Lower lobe of right lung (tissue), 2 donors: ENCODE measurements around the gene ENTPD6. TPM values are rescaled to one million over a fixed set of nuclear protein-coding genes. Genes with fewer than 3 reads are reported as not detected.
A peak's percentile ranks its signal among the peaks of the same experiment; 100 is the strongest.
"Not testable (repeated sequence)": the region's sequence is repeated elsewhere in the genome, so short reads cannot be mapped to it uniquely, and the experiment has no call there.

Experiments
- ATAC-seq, 2 donors: fragments of 200-7000 bp; cut with Tn5 transposase; one replicate each; pipeline ENCODE4 v1.9.1; 2020 to 2022; ENCODE audit warnings: mild to moderate bottlenecking in 2 of 2, moderate library complexity in 2 of 2
- DNase-seq: peaks from one replicate; pipeline ENCODE4 v3.0.0-alpha.2; 2020
- H3K27ac ChIP-seq: fragments of 200-600 bp; one replicate; pipeline ENCODE4 v1.8.0; 2022
- H3K27me3 ChIP-seq: fragments of 200-600 bp; one replicate; pipeline ENCODE4 v1.8.0; 2022; ENCODE audit warnings: low read depth
- H3K36me3 ChIP-seq: fragments of 200-600 bp; one replicate; pipeline ENCODE4 v1.8.0; 2022; ENCODE audit warnings: mild to moderate bottlenecking
- H3K4me1 ChIP-seq: fragments of 200-600 bp; one replicate; pipeline ENCODE4 v1.8.0; 2022
- H3K4me3 ChIP-seq: fragments of 200-600 bp; one replicate; pipeline ENCODE4 v1.8.0; 2022; ENCODE audit warnings: mild to moderate bottlenecking
- H3K9me3 ChIP-seq: fragments of 200-600 bp; one replicate; pipeline ENCODE4 v1.8.0; 2022
- intact Hi-C: fragments of 100-400 bp; cut with DNase I; formaldehyde crosslinking; loops from one replicate; pipeline ENCODE4 v1.11.0; 2022
- total RNA-seq: library from RNA; stranded (reverse); fragmentation: NEBNext Ultra II Directional; extraction: Animal tissue kit (Norgen Biotek cat#: 25700); gene quantifications from one replicate; pipeline ENCODE4 v1.2.1, GENCODE V29; 2021
- TF ChIP-seq, protein P1 (sequence below): fragments of 200-600 bp; IDR thresholded peaks from one replicate; pipeline ENCODE4 v1.8.0; 2022; ENCODE audit warnings: antibody characterized with exemption, mild to moderate bottlenecking
- donor health status: DM: no; HTN: yes; CAD: no; lungs with severe emphysema.

ENTPD6 gene
- total RNA-seq, 1 donor from 2014 or later: 64.5 TPM

DNA sequence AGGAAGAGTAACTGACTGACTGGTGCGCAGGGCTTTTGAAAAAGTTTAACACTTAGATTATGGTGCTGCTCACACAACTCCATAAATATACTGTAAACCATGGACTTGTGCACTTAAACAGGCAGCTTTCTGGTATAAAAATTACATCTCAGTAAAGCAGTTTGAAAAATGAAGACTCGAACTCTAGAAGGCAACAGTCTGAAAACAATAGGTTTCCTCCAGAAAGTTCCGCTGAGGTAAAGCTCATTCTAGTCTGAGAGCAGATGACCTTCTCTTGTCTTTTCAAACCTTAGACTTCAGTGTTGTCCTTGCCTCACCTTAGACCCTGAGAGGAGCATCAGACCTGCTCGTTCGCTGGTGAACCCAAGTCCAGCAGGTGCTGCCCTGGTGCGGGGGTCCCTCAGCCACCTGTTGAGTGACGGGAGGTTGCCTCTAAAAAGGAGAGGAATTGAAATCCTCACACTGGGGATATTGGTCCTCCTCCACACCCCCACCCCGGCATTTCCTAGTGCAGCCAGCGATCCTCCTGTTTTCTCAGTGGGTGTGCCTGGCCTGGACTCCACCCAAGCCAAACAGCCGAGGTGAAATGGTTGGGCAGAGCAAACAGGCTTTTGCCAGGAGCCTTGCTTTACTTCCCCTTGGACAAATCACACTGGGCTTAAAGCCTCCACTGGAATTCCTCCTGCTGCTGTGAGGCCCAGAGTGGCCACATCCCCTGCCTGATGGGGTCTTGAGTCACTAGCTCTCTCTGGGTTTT lies 37.7 kb downstream of the ENTPD6 start:
- Histone ChIP-seq H3K4me1 (peaks cover 34% of the 10 kb centered on the region), H3K27me3 (peaks cover 3% of the 10 kb centered on the region), H3K9me3 (no peaks in the 10 kb centered on the region), H3K36me3 (no peaks in the 10 kb centered on the region), H3K4me3 (no peak overlapping the region), H3K27ac (peak overlapping the region; percentile 32)
- DNase-seq: peak; percentile 81
- TF ChIP-seq, protein P1, sequence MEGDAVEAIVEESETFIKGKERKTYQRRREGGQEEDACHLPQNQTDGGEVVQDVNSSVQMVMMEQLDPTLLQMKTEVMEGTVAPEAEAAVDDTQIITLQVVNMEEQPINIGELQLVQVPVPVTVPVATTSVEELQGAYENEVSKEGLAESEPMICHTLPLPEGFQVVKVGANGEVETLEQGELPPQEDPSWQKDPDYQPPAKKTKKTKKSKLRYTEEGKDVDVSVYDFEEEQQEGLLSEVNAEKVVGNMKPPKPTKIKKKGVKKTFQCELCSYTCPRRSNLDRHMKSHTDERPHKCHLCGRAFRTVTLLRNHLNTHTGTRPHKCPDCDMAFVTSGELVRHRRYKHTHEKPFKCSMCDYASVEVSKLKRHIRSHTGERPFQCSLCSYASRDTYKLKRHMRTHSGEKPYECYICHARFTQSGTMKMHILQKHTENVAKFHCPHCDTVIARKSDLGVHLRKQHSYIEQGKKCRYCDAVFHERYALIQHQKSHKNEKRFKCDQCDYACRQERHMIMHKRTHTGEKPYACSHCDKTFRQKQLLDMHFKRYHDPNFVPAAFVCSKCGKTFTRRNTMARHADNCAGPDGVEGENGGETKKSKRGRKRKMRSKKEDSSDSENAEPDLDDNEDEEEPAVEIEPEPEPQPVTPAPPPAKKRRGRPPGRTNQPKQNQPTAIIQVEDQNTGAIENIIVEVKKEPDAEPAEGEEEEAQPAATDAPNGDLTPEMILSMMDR: no peak
- intact Hi-C loops: no loop called here
- peak; percentile 83 to 91 for ATAC-seq

DNA sequence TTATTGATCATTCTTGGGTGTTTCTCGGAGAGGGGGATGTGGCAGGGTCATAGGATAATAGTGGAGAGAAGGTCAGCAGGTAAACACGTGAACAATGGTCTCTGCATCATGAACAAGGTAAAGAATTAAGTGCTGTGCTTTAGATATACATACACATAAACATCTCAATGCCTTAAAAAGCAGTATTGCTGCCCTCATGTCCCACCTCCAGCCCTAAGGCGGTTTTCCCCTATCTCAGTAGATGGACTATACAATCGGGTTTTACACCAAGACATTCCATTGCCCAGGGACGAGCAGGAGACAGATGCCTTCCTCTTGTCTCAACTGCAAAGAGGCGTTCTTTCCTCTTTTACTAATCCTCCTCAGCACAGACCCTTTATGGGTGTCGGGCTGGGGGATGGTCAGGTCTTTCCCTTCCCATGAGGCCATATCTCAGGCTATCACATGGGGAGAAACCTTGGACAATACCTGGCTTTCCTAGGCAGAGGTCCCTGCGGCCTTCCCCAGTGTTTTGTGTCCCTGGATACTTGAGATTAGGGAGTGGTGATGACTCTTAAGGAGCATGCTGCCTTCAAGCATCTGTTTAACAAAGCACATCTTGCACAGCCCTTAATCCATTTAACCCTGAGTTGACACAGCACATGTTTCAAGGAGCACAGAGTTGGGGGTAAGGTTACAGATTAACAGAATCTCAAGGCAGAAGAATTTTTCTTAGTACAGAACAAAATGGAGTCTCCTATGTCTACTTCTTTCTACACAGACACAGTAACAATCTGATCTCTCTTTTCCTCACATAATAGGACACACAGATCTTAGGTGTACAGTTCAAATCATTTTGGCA lies 38.7 kb downstream of the ENTPD6 start:
- DNase-seq, H3K9me3 ChIP-seq, H3K36me3 ChIP-seq, H3K27ac ChIP-seq, H3K4me3 ChIP-seq, intact Hi-C loops, H3K27me3 ChIP-seq: not testable (repeated sequence)
- peak in 1 of 2 donors; percentile 19 for ATAC-seq
- peaks cover 39% of the 10 kb centered on the region for H3K4me1 ChIP-seq

DNA sequence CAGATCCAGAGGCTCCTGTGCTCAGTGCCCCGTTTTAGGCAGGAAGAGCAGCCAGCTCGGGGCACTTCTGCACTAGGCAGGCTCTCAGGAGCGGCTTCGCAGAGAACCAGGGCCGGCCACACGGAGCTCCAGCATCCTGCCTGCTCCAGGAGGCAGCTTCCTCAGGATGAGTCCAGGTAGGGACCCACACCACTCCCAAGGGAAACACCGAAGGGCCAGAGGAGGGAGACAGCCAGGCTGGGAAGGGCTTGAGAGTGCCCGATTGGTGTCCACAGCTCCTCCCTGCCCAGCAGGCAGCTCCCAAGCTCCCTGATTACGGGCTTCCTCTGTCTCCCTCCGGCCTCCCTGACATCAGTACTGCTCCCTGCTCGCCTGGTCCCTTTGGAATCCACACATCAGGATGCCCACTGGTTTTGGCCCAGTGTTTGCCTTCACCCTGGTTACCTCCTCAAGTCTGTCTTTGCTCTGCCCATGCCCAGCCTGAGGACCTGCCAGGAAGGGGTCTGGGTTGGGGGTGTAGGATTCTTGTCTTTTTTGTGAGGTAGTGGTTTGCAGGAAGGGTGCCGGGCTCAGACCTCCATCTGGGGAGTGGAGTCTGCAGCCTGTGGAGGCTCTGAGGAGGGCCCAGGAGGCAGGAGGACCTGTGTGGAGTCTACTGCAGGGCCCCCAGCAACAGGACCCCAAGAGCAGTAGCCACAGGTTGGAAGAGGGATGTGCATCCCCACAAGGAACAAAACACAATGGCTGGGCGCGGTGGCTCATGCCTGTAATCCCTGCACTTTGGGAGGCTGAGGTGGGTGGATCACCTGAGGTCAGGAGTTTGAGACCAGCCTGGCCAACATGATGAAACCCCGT lies 41.2 kb downstream of the ENTPD6 start:
- no peak for ATAC-seq
- no peak for DNase-seq
- Histone ChIP-seq H3K9me3 (no peaks in the 10 kb centered on the region), H3K4me3 (no peak overlapping the region), H3K27ac (no peak overlapping the region), H3K27me3 (peaks cover 3% of the 10 kb centered on the region), H3K4me1 (peaks cover 26% of the 10 kb centered on the region), H3K36me3 (no peaks in the 10 kb centered on the region)
- TF ChIP-seq, protein P1: no peak
- intact Hi-C loops: no loop called here

DNA sequence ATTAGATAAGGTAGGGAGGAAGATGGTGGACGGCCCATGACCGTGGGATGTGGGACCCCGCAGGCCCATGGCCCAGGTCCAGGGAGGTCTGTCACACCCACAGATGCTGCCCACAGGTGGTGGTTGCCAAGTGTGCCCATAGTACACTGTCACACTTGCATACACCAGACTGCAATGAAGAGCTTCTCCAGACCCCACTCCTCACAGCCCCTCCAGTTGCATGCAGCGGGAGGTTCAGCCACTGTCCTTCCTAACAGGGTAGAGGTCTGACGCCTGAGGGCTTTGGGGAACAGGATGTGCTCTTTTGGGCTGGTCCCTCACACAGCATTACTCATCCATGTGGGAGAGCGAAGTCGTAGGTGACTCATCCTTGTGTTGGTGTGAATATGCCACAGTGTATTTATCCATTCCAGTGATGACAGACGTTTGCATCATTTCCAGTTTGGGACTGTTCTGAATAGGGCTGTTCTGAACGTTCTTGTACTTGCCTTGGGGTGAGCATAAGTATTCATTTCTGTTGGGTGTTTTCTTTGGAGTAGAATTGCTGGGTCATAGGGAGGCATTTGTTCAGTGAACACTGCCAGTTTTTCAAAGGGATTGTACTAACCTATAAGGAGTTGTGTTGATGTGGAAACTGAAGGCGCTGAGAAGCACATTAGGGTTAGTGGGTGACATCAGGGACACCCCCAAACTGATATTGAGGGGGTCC lies 42.3 kb downstream of the ENTPD6 start:
- Histone ChIP-seq H3K27me3 (peaks cover 3% of the 10 kb centered on the region), H3K36me3 (no peaks in the 10 kb centered on the region), H3K4me3 (no peak overlapping the region), H3K27ac (no peak overlapping the region), H3K4me1 (peaks cover 23% of the 10 kb centered on the region), H3K9me3 (no peaks in the 10 kb centered on the region)
- TF ChIP-seq, protein P1: no peak
- no peak for DNase-seq
- intact Hi-C loops: no loop called here
- ATAC-seq: peak; percentile 74 to 85

DNA sequence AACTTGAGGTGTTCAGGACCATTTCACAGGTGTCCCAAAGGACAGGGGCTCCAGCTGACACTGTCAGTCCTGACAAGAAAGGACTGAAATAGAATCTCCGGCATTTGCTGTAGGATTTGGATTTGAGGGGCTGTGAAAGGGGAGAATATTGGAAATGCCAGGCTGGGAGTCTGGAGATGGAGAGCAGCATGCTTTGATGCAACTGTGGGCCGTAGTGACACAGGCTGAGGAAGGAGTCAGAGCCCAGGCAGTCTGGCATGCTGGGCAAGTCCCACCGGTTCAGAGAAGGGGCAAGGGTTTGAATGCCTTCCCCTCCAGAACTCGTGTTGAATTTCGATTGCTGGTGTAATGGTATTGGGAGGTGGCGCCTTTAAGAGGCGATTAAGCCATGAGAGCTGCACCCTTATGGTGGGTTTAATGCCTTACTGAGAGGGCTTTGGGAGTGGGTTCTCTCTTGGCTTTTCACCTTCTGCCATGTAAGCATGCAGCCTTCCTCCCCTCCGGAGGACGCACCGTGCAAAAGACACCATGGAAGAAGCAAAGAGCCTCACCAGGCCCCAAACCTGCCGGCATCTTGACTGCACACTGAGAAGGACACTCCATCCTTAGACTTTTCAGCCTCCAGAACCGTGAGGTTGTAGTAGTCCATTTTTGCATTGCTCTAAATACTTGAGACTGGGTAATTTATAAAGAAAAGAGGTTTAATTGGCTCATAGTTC lies 43.0 kb downstream of the ENTPD6 start:
- no peak overlapping the region for H3K27ac ChIP-seq
- H3K4me3 ChIP-seq: no peak overlapping the region
- H3K36me3 ChIP-seq: no peaks in the 10 kb centered on the region
- H3K27me3 ChIP-seq: peaks cover 3% of the 10 kb centered on the region
- DNase-seq: no peak
- no peak for ATAC-seq
- H3K4me1 ChIP-seq: peaks cover 16% of the 10 kb centered on the region
- intact Hi-C loops: no loop called here
- H3K9me3 ChIP-seq: no peaks in the 10 kb centered on the region
- TF ChIP-seq, protein P1: no peak
